Stimulated activated CD8-positive, alpha-beta memory T cell treated with anti-CD3 and anti-CD28 coated beads, Interleukin-12 subunit alpha, Interleukin-12 subunit beta, amount 100 ng/mL, for 1 hour (primary cell): Measurements from ENCODE around the gene HIPK3.
"Not testable (repeated sequence)": the region's sequence is repeated elsewhere in the genome, so short reads cannot be mapped to it uniquely, and the experiment has no call there.

Source experiments
- DNase-seq: peaks from one replicate; pipeline ENCODE4 v3.0.0-alpha.2; 2020; ENCODE audit warnings: low read depth

Gene HIPK3

GRCh38 chr11:33257160-33257896 lies at the start of gene HIPK3:
TSS of gene HIPK3 (plus strand) at chr11:33257381.
- DNase-seq, result peak; percentile 49

GRCh38 chr11:33207408-33207985 lies 49.7 kb upstream of the HIPK3 start:
- no peak for DNase-seq

- no peak for DNase-seq
These were observed 49.0 kb upstream of the HIPK3 start for GRCh38 chr11:33208150-33208549.

- DNase-seq, result no peak
These were observed 46.0 kb upstream of the HIPK3 start for GRCh38 chr11:33211153-33211552.

GRCh38 chr11:33211580-33211979 lies 45.6 kb upstream of the HIPK3 start:
- no peak for DNase-seq

GRCh38 chr11:33214187-33214586 lies 43.0 kb upstream of the HIPK3 start:
- DNase-seq, result no peak

GRCh38 chr11:33214767-33215166 lies 42.4 kb upstream of the HIPK3 start:
- no peak for DNase-seq

- not testable (repeated sequence) for DNase-seq
These were observed 40.5 kb upstream of the HIPK3 start for GRCh38 chr11:33216676-33217075.

GRCh38 chr11:33222052-33222750 lies 35.0 kb upstream of the HIPK3 start:
- DNase-seq, result no peak

GRCh38 chr11:33225371-33225770 lies 31.8 kb upstream of the HIPK3 start:
- no peak for DNase-seq

- DNase-seq, result no peak
These were observed 29.5 kb upstream of the HIPK3 start for GRCh38 chr11:33227578-33228261.

GRCh38 chr11:33234397-33235190 lies 22.6 kb upstream of the HIPK3 start:
- no peak for DNase-seq

GRCh38 chr11:33237039-33237597 lies 20.1 kb upstream of the HIPK3 start:
- no peak for DNase-seq

- no peak for DNase-seq
These were observed 14.6 kb upstream of the HIPK3 start for GRCh38 chr11:33242575-33242974.

GRCh38 chr11:33243654-33244053 lies 13.5 kb upstream of the HIPK3 start:
- not testable (repeated sequence) for DNase-seq

- no peak for DNase-seq
These were observed 8.7 kb upstream of the HIPK3 start for GRCh38 chr11:33248416-33248971.

GRCh38 chr11:33256031-33256812 lies 959 bp upstream of the HIPK3 start:
- DNase-seq, result no peak

- DNase-seq, result no peak
These were observed 395 bp upstream of the HIPK3 start for GRCh38 chr11:33256813-33257159.

GRCh38 chr11:33257897-33258630 lies 883 bp downstream of the HIPK3 start:
- DNase-seq, result peak; percentile 39
